Measurements from ENCODE around the gene SCD.
"Not testable (repeated sequence)": the region's sequence is repeated elsewhere in the genome, so short reads cannot be mapped to it uniquely, and the experiment has no call there.

Gene SCD

DNA sequence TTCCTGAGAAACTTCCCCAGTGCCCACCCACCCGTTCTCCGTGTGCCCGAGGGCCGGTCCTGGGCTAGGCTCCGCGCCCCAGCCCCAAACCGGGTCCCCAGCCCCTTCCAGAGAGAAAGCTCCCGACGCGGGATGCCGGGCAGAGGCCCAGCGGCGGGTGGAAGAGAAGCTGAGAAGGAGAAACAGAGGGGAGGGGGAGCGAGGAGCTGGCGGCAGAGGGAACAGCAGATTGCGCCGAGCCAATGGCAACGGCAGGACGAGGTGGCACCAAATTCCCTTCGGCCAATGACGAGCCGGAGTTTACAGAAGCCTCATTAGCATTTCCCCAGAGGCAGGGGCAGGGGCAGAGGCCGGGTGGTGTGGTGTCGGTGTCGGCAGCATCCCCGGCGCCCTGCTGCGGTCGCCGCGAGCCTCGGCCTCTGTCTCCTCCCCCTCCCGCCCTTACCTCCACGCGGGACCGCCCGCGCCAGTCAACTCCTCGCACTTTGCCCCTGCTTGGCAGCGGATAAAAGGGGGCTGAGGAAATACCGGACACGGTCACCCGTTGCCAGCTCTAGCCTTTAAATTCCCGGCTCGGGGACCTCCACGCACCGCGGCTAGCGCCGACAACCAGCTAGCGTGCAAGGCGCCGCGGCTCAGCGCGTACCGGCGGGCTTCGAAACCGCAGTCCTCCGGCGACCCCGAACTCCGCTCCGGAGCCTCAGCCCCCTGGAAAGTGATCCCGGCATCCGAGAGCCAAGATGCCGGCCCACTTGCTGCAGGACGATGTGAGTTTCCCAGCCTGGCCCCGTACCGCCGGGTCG is at the start of gene SCD:
Gene SCD, plus strand, starts transcription at position 469 of the 803 bp plus-strand sequence. Its CDS starts 272 bp downstream, at position 741.
- in situ Hi-C loops (cut with HindIII; ENCODE audit: low pct_ligation_motif_present, low pct_unique_long_range_greater_than_20kb, low sequenced_read_pairs), result loop anchor here (25.0 kb wide), 1 partner anchor 90 kb away; no protein-coding TSS in a partner anchor

DNA sequence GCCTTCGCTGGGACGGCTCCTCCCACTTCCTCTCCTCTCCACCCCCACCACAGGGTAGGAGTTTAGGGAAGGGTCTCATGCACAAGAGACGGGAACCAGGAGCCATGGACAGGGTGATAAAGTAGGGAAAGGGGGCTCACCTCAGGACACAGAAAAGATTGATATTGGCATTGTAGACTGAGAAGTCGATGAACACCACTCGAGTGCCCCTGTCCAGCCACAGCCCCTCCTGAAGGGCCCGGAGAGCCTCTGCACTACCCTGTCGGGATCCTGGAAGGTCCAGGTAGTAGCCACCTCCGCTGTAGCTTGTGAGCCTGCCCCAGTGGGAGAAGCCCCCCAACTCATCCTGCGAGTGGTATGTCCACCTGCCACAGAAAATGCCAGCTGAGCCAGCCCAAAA is 49.8 kb upstream of the SCD start:
- in situ Hi-C loops (cut with HindIII; ENCODE audit: low pct_ligation_motif_present, low pct_unique_long_range_greater_than_20kb, low sequenced_read_pairs), result no loop called here
- no peak for DNase-seq

More for the DNA sequence above, at the start of gene SCD:
- DNase-seq, result peak; percentile 95

DNA sequence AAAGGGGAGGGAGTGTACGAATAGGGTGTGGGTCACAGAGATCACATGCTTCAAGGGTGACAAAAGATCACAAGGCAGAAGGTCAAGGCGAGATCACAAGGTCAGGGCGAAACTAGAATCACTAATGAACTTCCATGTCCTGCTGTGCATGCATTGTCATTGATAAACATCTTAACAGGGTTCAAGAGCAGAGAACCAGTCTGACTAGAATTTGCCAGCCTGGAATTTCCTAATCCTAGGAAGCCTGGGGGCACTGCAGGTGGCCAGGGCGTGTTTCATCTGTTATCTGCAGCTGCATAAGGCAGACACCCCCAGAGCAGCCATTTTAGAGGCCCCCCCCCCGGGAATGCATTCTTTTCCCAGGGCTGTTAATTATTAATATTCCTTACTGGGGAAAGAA is 45.9 kb upstream of the SCD start:
- DNase-seq; in situ Hi-C loops (cut with HindIII; ENCODE audit: low pct_ligation_motif_present, low pct_unique_long_range_greater_than_20kb, low sequenced_read_pairs): not testable (repeated sequence)

DNA sequence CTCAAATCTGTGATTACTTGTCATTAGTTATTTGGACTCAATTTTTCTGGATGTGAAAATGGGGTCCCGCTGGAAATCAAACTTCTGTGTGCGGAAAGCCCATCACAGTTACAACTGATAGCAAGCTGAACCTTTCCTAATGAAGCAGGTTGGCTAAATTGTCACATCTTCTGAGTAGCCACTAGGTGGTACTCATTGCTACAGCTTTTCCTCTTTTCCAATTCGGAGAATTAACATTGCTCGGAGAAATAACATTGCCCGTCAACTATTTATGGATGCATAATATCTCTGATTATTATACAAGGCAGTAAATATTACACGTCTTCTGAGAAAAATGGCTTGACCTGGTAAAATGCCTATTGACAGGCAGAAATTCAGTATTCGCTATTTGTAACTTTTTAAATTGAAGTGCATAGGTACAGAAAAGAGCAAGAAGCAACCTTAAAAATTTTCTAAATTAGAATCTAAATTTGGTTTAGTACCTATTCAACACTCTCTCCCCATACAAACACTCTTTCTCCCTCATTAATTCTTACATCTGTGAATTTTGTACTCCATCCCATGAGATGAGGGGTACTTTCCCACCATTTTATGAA is 43.2 kb upstream of the SCD start:
- peak; percentile 46 for DNase-seq

DNA sequence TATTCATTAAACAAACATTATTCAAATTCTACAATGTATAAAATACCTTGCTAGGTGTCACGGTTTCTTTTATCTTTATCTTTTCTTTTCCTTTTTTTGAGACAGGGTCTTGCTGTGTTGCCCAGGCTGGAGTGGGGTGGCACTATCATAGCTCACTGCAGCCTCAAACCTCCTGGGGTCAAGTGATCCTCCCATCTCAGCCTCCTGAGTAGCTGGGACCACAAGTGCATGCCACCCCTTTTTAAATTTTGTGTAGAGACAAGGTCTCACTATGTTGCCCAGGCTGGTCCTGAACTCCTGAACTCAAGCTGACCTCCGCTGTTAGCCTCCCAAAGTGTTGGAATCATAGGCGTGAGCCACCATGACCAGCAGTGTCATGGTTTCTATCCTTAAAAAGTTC is 42.6 kb upstream of the SCD start:
- no peak for DNase-seq
- in situ Hi-C loops (cut with HindIII; ENCODE audit: low pct_ligation_motif_present, low pct_unique_long_range_greater_than_20kb, low sequenced_read_pairs), result no loop called here

More for the DNA sequence above, 43.2 kb upstream of the SCD start:
- in situ Hi-C loops (cut with HindIII; ENCODE audit: low pct_ligation_motif_present, low pct_unique_long_range_greater_than_20kb, low sequenced_read_pairs), result no loop called here

DNA sequence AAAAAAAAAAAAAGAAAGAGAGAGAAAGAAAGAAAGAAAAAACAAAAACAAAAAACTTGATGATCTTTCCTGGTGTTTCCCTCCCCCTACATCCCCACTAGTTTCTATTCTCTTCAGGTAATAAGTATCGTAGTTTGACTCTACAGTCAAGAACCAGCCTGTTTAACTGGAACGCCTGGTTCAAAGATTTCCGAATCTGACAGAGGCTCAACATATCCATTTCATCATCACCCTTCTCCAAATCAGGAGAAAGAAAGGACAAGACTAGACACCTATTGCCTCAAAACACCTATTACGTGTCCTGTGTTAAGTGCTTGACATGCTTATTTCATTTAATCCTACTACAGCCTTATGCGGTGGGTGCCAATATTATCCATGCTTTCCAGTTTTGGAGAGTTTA is 40.2 kb upstream of the SCD start:
- DNase-seq, result no peak
- in situ Hi-C loops (cut with HindIII; ENCODE audit: low pct_ligation_motif_present, low pct_unique_long_range_greater_than_20kb, low sequenced_read_pairs), result no loop called here

DNA sequence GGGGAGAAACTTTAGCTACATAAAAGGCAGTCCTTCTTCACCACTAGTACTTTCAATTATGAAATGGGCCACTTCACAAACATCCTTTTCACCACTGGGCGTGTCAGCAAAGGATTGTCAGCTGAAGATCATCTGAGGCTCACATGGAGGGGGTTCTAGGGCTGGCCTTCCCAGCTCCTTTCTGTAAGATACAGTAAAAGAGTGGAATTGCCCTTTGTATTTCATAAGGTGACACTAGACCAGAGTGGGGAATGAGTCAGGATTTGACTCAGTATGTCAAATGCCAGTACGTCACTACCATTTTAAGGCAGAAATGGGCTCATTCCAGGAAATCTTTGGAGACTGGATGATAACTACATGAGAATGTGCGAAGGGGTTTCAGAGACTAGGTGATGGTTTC is 39.3 kb upstream of the SCD start:
- DNase-seq, result no peak
- in situ Hi-C loops (cut with HindIII; ENCODE audit: low pct_ligation_motif_present, low pct_unique_long_range_greater_than_20kb, low sequenced_read_pairs), result no loop called here

DNA sequence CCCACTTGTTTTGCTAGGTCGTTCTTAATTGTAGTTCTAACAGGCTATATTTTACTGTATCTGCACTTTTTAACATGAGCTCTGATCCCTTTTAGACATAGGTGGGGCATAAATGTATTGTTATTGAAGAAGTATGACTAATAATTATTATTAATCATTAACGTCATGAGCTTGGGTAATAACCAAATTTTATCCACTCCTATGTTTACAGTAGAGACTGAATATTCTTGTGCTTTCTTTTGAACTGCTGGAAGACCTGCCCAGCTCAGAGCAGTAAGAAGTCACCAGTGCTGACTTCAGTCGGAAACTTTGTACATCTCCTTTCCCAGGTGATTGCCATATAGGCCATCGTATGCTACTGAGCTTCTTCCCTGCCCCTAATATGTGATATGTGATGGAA is 35.7 kb upstream of the SCD start:
- in situ Hi-C loops (cut with HindIII; ENCODE audit: low pct_ligation_motif_present, low pct_unique_long_range_greater_than_20kb, low sequenced_read_pairs), result no loop called here
- no peak for DNase-seq

DNA sequence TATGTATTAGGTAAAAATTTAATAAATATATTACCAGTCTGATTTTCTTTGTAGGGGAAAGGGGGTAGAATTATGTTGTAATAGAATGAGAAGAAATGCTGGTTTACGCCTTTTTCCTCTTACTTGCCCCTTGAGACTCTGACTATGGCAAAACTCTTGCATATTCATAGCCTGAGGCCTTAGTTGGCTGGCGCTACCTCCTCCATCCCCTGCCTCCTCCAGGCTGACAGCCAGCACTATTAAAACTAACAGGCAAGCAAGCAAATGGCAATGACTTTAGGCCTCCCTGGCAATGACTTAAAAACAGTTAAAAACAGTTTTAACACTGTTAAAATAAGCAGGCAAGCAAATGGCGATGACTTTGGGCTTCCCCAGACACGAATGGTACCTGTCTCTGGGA is 31.4 kb upstream of the SCD start:
- in situ Hi-C loops (cut with HindIII; ENCODE audit: low pct_ligation_motif_present, low pct_unique_long_range_greater_than_20kb, low sequenced_read_pairs), result no loop called here
- DNase-seq, result no peak

DNA sequence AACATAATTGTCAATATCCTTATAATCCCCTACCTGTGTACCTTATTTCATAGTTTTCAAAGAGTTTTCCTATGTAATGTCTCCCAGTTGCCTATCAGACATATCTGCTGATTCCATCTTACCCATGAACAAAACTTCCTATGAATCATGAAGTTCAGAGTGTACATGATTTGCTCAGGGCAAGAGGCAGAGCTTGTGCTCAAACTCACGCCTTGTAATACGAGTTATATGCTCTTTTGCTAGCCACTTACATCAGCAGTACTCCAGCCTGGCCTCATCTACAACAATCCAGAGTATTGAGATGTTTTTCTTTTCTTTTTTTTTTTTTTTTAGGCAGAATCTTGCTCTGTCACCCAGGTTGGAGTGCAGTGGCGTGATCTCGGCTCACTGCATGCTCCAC is 28.8 kb upstream of the SCD start:
- in situ Hi-C loops (cut with HindIII; ENCODE audit: low pct_ligation_motif_present, low pct_unique_long_range_greater_than_20kb, low sequenced_read_pairs), result no loop called here

DNA sequence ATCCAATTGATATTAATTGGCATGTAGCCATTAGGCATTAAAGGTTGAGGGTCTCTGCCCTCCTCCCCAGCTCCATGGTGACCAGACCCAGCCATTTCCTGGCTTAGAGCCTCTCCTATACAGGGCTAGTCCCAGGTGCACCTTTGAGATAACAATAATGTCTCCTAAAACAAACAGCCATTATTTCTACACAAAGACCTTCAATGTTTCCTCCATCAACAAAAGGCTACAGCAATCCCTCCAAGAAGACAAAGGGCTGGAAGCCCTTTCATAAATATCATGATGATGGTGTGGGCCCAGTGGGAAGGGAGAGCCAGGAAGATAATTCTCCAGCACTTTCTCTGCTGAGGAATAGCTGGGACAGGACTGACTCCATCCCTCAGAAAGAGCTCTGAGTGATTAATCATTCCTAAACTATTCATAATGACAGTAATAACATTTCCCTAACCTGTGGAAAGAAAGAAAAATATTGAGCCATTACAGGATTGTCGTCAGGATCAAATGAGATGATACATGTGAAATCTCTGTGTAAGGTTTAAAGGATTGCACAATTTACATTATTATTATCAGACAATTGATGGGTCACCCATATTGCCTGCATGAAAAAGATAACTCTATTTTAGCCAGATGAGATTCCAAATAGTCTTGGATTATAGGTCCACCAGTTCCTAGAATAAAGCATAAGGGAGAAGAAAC is 27.2 kb upstream of the SCD start:
- in situ Hi-C loops (cut with HindIII; ENCODE audit: low pct_ligation_motif_present, low pct_unique_long_range_greater_than_20kb, low sequenced_read_pairs), result no loop called here
- no peak for DNase-seq

More for the DNA sequence above, 28.8 kb upstream of the SCD start:
- DNase-seq, result no peak

DNA sequence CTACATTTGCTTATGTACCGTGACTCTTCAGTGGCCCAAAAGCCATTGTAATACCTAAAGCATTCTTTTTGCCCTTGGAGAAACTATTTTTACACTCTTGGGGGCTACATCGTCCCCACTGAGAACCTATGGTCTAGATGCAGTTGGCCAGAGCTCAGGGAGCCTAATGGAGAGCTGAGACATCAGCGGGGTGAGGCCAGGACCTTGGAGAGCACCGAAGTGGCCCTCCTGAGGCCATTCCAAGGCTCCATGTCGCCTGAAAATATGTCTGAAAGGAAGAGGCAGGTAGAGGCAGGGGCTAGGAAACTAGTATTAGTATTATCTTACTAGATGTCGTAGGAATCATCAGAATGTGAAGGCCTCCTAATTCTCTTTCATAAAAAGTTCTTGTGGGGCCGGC is 21.9 kb upstream of the SCD start:
- in situ Hi-C loops (cut with HindIII; ENCODE audit: low pct_ligation_motif_present, low pct_unique_long_range_greater_than_20kb, low sequenced_read_pairs), result loop anchor here (25.0 kb wide), 1 partner anchor 112 kb away; no protein-coding TSS in a partner anchor
- peak; percentile 21 for DNase-seq

DNA sequence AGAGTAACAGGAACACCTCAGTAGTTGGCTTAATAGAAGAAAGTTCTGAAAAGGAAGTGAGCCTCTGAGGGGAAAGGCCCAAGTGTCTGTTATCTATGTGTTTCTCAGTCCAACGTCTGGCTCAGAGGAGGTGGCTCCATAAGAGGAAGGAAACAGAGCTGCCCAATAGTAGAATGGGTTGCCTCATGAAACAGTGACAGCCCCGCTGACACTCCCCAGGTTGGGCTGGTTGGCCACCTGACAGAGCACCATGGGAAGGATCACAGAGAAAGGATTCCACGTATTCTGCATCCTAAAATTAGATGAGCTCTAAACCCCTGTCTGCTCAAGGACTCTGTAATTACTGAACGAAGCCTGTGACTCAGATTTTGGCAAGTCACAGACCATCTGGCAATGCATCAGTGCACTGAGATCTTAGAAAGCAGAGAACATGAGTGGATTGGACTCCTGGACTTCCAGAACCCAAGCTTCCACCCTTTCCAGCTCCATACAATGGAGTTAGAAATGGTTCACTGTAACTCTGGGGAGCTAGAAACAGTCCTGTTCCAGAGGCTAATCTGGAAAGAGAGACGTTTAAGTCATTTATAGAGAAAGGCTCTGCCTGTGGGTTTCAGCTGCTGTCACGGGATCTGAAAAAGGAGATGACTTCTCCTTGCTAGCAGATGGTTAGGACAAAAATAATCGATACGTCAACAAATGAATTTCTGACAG is 19.9 kb upstream of the SCD start:
- in situ Hi-C loops (cut with HindIII; ENCODE audit: low pct_ligation_motif_present, low pct_unique_long_range_greater_than_20kb, low sequenced_read_pairs), result loop anchor here (25.0 kb wide), 1 partner anchor 110 kb away; no protein-coding TSS in a partner anchor
- no peak for DNase-seq

DNA sequence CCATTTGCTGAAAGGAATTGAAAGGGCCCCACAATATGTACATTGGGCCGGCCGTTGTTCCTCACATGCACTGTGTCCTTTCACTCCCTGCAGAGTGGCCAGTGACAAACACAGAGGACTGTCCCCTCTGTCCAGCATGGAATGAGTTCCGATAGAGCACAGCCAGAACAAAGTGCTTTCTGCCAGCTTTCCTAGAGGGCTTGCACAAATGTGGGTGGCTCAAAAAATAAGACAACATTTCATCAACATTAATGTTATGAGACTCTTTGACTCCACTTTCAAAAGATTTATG is 19.4 kb upstream of the SCD start:
- DNase-seq, result no peak
- in situ Hi-C loops (cut with HindIII; ENCODE audit: low pct_ligation_motif_present, low pct_unique_long_range_greater_than_20kb, low sequenced_read_pairs), result loop anchor here (25.0 kb wide), 1 partner anchor 110 kb away; no protein-coding TSS in a partner anchor

DNA sequence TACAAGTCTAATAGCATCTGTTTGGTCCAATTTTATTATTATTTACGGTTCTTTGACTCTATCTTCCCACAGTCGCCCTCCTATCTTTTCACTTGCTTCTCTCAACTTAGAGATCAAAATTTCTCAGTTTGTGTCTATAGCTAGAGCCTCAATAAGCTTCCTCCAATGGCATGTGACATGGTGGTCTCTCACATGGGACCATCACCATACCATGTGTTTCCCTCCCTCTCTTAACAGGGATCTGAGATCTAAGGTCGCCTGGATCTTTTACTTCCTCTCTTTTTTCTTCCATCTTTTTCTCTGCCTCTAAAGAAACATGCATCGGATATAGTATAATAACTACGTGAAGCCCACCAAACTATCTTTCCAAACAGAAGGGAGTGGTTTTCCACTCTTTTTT is 18.8 kb upstream of the SCD start:
- no peak for DNase-seq
- in situ Hi-C loops (cut with HindIII; ENCODE audit: low pct_ligation_motif_present, low pct_unique_long_range_greater_than_20kb, low sequenced_read_pairs), result loop anchor here (25.0 kb wide), 1 partner anchor 109 kb away; no protein-coding TSS in a partner anchor

DNA sequence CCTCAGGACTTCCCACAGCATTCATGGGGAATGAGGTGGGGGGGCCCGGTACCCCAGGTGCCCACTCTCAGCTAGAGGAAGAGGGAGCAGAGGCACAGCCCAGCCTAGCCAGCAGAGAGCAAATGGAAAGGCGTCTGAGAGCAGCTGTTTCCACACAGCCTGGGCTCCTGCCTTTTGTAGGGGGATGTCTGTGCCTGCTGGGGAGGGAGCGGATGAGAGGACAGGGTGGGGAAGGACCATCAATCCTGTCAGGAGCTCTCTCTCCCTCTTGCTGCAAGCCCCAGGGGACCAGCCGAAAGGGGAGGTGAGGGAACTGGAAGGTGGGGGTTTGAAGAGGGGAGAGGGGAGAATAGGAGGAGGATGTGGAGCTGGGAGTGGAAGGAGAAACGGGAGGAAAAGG is 17.0 kb upstream of the SCD start, which contains the start of gene PKD2L1:
Gene PKD2L1, minus strand, starts transcription at position 150 of the 400 bp plus-strand sequence. Its CDS starts 125 bp downstream, at position 25.
- no peak for DNase-seq
- in situ Hi-C loops (cut with HindIII; ENCODE audit: low pct_ligation_motif_present, low pct_unique_long_range_greater_than_20kb, low sequenced_read_pairs), result loop anchor here (25.0 kb wide), 1 partner anchor 107 kb away; no protein-coding TSS in a partner anchor

DNA sequence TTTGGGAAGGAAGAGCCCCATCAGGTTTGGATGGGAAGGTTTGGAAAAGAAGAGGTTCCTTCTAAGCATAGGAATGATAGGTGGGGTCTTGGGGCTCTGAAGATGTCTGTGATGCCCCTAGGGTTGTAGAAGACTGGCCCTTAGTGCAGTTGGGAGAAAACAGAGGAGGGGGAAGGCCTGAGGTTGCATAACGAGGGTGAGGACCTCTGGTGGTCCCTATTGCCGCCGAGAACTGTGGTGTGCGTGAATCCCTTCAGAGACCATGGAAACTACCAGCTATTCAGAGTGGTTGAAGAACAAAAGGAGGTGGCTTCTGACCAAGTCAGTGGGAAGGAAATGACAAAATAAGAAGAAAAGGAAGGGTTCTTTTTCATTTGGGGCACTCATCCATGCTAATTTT is 13.9 kb upstream of the SCD start:
- in situ Hi-C loops (cut with HindIII; ENCODE audit: low pct_ligation_motif_present, low pct_unique_long_range_greater_than_20kb, low sequenced_read_pairs), result loop anchor here (25.0 kb wide), 1 partner anchor 104 kb away; no protein-coding TSS in a partner anchor
- DNase-seq, result no peak

DNA sequence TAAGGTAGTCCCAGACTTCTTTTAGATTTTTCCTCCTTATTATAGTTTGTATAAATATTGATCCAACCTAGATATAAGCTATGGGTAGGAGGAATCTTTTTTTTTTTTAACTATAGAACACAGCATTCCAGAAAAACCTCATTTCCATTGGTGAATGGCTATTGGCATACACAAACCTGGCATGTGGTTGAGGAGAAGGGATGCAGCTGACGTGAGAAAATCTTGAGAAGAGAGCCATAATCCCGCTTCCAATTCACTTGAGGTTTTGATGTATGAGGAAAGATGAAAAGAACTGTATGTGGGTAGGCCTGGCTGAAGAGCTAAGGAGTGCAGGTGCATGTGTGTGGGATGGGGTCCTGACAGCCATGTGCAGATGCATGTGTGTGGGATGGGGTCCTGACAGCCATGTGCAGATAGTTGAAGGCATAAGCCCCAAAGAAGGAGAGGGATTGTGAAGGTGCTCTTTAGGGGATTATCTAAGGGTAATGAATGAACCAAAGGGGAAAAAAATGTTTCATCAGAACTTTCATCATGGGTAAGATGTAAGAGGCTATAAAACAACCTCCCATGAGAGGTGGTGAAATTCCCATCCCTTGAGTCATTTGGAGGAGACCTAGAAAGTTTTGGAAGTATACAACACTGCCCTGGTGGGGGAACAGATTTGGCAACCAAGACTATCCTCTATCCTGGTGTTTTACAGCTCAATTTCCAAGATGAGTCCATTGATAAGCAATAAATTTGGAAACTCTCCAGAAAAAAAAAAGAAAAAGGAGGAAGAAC is 13.2 kb upstream of the SCD start:
- in situ Hi-C loops (cut with HindIII; ENCODE audit: low pct_ligation_motif_present, low pct_unique_long_range_greater_than_20kb, low sequenced_read_pairs), result loop anchor here (25.0 kb wide), 1 partner anchor 103 kb away; no protein-coding TSS in a partner anchor
- no peak for DNase-seq
